Left ventricle myocardium inferior (tissue), 1 donor: Measurements from ENCODE around the gene SEMA3D. TPM values are rescaled to one million over a fixed set of nuclear protein-coding genes. Genes with fewer than 3 reads are reported as not detected.

Experiments
- DNase-seq: peaks from one replicate; pipeline ENCODE4 v3.0.0-alpha.2; 2020
- H3K27ac ChIP-seq: fragments of 200-600 bp; replicated peaks from 2 replicates; pipeline ENCODE4 v1.8.0; 2021
- H3K27me3 ChIP-seq: fragments of 200-600 bp; 2 replicates; pipeline ENCODE4 v1.8.0; 2021; ENCODE audit warnings: low read depth
- H3K36me3 ChIP-seq: fragments of 200-600 bp; 2 replicates; pipeline ENCODE4 v1.8.0; 2021
- H3K4me1 ChIP-seq: fragments of 200-600 bp; 2 replicates; pipeline ENCODE4 v1.8.0; 2021
- H3K4me3 ChIP-seq: fragments of 200-600 bp; 2 replicates; pipeline ENCODE4 v1.8.0; 2021; ENCODE audit warnings: mild to moderate bottlenecking, moderate library complexity
- H3K9me3 ChIP-seq: fragments of 200-600 bp; replicated peaks from 2 replicates; pipeline ENCODE4 v1.8.0; 2021
- intact Hi-C: fragments of 100-400 bp; cut with micrococcal nuclease; formaldehyde crosslinking; loops from one replicate; pipeline ENCODE4 v1.11.0; 2022
- total RNA-seq: library from RNA; stranded (reverse); fragmentation: NEBNext Ultra II Directional; extraction: Animal tissue kit (Norgen Biotek cat#: 25700); gene quantifications from one replicate; pipeline ENCODE4 v1.2.1, GENCODE V29; 2021
- TF ChIP-seq, protein P1 (sequence below): fragments of 200-600 bp; IDR thresholded peaks from 2 replicates; pipeline ENCODE4 v1.8.0; 2021; ENCODE audit warnings: antibody characterized with exemption, mild to moderate bottlenecking, borderline replicate concordance
- donor health status: DM: no; HTN: yes; CAD: no; lungs with severe emphysema.

Gene SEMA3D
- total RNA-seq, 1 donor from 2014 or later, result 1.8 TPM

DNA sequence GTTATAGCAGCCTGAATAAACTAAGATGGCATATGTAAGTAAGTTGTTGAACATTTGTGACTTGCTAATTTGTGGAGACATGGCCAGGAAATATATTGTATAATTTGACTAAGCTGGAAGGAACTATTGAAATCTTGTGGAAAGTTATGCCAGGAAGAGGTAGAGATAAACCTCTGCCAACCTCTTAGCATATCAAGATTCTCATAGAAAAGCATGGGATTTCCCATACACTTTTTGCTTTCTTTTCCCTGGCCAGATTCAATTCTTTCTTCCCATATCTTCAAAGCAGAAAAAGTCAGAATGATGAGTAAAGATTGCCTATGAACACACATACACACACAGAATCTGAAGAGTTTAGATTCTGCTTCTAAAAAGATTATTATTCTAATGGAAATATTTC is 216.2 kb downstream of the SEMA3D start:
- peaks cover 15% of the 10 kb centered on the region for H3K4me1 ChIP-seq
- intact Hi-C loops, result no loop called here
- H3K4me3 ChIP-seq, result no peak overlapping the region
- no peaks in the 10 kb centered on the region for H3K9me3 ChIP-seq
- DNase-seq, result no peak
- H3K27ac ChIP-seq, result no peak overlapping the region
- TF ChIP-seq, protein P1, sequence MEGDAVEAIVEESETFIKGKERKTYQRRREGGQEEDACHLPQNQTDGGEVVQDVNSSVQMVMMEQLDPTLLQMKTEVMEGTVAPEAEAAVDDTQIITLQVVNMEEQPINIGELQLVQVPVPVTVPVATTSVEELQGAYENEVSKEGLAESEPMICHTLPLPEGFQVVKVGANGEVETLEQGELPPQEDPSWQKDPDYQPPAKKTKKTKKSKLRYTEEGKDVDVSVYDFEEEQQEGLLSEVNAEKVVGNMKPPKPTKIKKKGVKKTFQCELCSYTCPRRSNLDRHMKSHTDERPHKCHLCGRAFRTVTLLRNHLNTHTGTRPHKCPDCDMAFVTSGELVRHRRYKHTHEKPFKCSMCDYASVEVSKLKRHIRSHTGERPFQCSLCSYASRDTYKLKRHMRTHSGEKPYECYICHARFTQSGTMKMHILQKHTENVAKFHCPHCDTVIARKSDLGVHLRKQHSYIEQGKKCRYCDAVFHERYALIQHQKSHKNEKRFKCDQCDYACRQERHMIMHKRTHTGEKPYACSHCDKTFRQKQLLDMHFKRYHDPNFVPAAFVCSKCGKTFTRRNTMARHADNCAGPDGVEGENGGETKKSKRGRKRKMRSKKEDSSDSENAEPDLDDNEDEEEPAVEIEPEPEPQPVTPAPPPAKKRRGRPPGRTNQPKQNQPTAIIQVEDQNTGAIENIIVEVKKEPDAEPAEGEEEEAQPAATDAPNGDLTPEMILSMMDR, result no peak
- H3K36me3 ChIP-seq, result no peaks in the 10 kb centered on the region
- no peaks in the 10 kb centered on the region for H3K27me3 ChIP-seq

DNA sequence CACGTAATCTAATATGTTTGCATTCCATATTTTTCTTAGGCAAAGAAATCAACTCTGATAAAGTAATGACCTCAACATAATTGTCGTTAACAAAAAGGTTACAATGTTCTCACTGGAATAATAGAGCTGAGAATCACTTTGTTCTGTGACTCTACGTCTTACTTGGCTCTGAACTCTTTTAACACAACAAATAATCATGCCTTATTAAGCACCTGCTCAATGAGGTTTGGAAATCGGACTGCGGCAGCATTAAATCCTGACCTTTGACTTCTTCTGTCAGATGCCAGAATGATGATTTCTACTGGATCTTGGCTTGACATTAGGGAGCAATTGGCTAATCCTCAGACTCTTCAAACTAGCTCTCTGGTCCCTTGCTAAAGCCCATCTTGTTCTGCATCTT is 233.6 kb downstream of the SEMA3D start:
- intact Hi-C loops, result no loop called here
- Histone ChIP-seq H3K36me3 (no peaks in the 10 kb centered on the region), H3K9me3 (peaks cover 9% of the 10 kb centered on the region), H3K27ac (no peak overlapping the region), H3K4me1 (no peaks in the 10 kb centered on the region), H3K27me3 (no peaks in the 10 kb centered on the region), H3K4me3 (no peak overlapping the region)
- TF ChIP-seq, protein P1, result no peak
- no peak for DNase-seq

DNA sequence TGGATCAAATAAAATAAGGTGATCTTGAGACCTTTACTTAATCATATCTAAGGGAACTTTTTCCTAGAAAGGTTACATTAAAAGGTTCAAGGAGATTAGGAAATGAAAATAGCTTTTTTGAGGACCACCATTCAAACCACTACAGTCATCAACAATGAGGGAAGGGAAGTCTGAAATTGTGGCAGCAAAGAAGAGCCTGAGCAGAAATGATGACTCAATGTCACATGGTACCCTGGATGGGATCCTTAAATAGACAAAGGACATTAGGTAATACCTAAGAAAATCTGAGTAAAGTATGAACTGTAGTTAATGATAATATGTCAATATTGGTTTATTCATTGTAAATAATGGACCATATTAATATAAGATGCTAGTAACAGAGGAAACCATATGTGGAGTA is 236.0 kb downstream of the SEMA3D start:
- H3K36me3 ChIP-seq, result no peaks in the 10 kb centered on the region
- no peak overlapping the region for H3K27ac ChIP-seq
- H3K4me3 ChIP-seq, result no peak overlapping the region
- H3K4me1 ChIP-seq, result no peaks in the 10 kb centered on the region
- TF ChIP-seq, protein P1, result no peak
- no peak for DNase-seq
- intact Hi-C loops, result no loop called here
- no peaks in the 10 kb centered on the region for H3K9me3 ChIP-seq
- H3K27me3 ChIP-seq, result no peaks in the 10 kb centered on the region

DNA sequence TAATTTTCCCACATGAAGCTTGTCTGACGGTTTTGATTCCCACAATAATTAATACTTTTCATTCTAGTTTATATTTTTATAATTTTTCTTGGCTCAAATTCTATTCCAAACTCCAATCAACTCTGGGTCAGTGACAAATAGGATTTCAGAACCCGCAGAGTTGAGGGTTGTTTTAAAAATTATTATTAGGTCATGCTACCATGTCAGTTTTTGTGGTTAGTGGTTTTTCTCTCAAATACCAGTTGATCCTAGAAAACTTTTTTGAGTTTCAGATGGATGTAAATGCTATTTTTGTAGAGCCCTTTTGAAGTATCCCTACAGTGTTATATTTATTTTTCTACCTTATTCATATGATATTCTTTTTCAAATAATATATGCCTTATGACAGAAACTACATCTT is 237.4 kb downstream of the SEMA3D start:
- H3K36me3 ChIP-seq, result no peaks in the 10 kb centered on the region
- H3K4me1 ChIP-seq, result no peaks in the 10 kb centered on the region
- H3K4me3 ChIP-seq, result no peak overlapping the region
- no peaks in the 10 kb centered on the region for H3K9me3 ChIP-seq
- intact Hi-C loops, result no loop called here
- no peak overlapping the region for H3K27ac ChIP-seq
- H3K27me3 ChIP-seq, result no peaks in the 10 kb centered on the region
- DNase-seq, result no peak
- TF ChIP-seq, protein P1, result no peak

DNA sequence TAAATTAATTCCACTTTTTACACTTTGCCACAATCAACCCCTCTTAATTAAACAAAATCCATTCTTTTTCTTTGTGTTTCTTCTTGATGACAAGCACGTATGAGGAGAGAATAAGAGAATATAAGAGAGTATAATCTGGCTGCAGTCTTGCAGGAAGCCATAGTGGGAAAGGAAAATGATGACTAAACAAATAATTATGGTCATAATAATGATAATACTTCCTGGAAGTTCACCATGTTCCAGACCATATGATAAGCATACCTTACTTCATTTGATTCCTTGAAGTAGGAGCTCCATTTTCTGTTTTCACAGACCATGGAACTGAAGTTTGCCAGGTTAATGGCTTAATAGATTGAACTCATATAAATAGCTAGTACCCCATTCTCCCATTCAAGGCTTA is 237.8 kb downstream of the SEMA3D start:
- Histone ChIP-seq H3K4me3 (no peak overlapping the region), H3K27me3 (no peaks in the 10 kb centered on the region), H3K9me3 (no peaks in the 10 kb centered on the region), H3K27ac (no peak overlapping the region), H3K4me1 (no peaks in the 10 kb centered on the region), H3K36me3 (no peaks in the 10 kb centered on the region)
- TF ChIP-seq, protein P1, result no peak
- intact Hi-C loops, result no loop called here
- DNase-seq, result no peak

DNA sequence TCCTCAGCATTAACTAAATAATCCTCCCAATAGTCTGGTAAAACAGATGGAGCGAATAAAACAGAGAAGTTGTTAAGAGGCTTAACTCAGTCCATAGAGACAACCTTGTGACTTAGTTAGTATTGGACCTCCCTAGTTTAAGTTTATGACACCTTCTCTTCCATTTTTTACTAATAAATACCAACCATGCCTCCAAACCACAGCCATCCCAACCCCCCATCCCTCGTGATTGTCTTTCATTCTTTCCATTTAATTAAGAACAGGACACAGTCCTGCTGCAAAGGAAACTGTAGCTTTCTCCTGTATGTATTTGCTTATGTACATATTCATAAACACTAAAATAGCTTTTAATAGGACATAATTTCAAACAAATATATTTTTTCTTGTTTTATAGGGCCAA is 238.2 kb downstream of the SEMA3D start:
- Histone ChIP-seq H3K4me1 (no peaks in the 10 kb centered on the region), H3K27me3 (no peaks in the 10 kb centered on the region), H3K4me3 (no peak overlapping the region), H3K27ac (no peak overlapping the region), H3K9me3 (no peaks in the 10 kb centered on the region), H3K36me3 (no peaks in the 10 kb centered on the region)
- TF ChIP-seq, protein P1, result no peak
- intact Hi-C loops, result no loop called here
- DNase-seq, result no peak
